Measurements from ENCODE around the gene HBEGF. TPM values are rescaled to one million over a fixed set of nuclear protein-coding genes. Genes with fewer than 3 reads are reported as not detected.

HBEGF gene
- total RNA-seq, 2 donors from 2014 or later: 7.7 to 24.0 TPM

DNA sequence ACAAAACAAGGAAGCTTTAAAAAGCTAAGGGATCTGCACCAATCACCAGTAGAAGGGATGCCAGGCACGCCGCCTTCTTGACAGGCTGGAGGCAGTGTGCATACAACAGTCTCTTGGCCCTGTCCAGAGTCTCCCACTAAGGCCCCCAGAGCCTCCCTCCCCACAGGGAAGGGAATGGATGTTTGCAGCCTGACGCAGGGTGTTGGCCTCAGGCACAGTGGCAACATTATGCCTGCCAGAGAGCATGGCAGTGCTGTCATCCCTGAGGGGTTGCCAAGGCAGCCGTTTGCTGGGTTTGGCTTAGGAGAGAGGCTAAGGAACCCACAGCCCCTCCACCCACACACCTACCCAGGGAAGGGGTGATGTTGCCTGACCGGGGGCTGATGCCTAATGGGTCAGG, 4.8 kb downstream of the HBEGF start:
- peaks cover 8% of the 10 kb centered on the region for H3K4me1 ChIP-seq (replicated peaks)
- no peaks in the 10 kb centered on the region for H3K27me3 ChIP-seq (replicated peaks; ENCODE audit: insufficient read depth)
- TF ChIP-seq, protein P1, sequence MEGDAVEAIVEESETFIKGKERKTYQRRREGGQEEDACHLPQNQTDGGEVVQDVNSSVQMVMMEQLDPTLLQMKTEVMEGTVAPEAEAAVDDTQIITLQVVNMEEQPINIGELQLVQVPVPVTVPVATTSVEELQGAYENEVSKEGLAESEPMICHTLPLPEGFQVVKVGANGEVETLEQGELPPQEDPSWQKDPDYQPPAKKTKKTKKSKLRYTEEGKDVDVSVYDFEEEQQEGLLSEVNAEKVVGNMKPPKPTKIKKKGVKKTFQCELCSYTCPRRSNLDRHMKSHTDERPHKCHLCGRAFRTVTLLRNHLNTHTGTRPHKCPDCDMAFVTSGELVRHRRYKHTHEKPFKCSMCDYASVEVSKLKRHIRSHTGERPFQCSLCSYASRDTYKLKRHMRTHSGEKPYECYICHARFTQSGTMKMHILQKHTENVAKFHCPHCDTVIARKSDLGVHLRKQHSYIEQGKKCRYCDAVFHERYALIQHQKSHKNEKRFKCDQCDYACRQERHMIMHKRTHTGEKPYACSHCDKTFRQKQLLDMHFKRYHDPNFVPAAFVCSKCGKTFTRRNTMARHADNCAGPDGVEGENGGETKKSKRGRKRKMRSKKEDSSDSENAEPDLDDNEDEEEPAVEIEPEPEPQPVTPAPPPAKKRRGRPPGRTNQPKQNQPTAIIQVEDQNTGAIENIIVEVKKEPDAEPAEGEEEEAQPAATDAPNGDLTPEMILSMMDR (IDR thresholded peaks at IDR 0.05): no peak
- TF ChIP-seq POLR2AphosphoS5 (IDR thresholded peaks at IDR 0.05): no peak
- TF ChIP-seq POLR2A (IDR thresholded peaks at IDR 0.05): no peak
- intact Hi-C loops (cut with DNase I): no loop called here
- DNase-seq (ENCODE audit: low spot score): no peak
- WGBS: 37% methylated on average over 5 of the region's 5 CpGs
- no peaks in the 10 kb centered on the region for H3K9me3 ChIP-seq
- H3K4me3 ChIP-seq: no peak overlapping the region
- no peak overlapping the region for H3K27ac ChIP-seq
- H3K36me3 ChIP-seq: no peaks in the 10 kb centered on the region

GRCh38 chr5:140340605-140341121, 5.7 kb downstream of the HBEGF start:
- Histone ChIP-seq H3K4me1 (replicated peaks) (peaks cover 8% of the 10 kb centered on the region), H3K27ac (no peak overlapping the region), H3K27me3 (replicated peaks; ENCODE audit: insufficient read depth) (no peaks in the 10 kb centered on the region), H3K4me3 (no peak overlapping the region), H3K9me3 (no peaks in the 10 kb centered on the region), H3K36me3 (no peaks in the 10 kb centered on the region)
- TF ChIP-seq POLR2A (IDR thresholded peaks at IDR 0.05) (no peak), POLR2AphosphoS5 (IDR thresholded peaks at IDR 0.05) (no peak)
- TF ChIP-seq, protein P1 (IDR thresholded peaks at IDR 0.05): no peak
- intact Hi-C loops (cut with DNase I): no loop called here
- DNase-seq (ENCODE audit: low spot score): no peak

DNA sequence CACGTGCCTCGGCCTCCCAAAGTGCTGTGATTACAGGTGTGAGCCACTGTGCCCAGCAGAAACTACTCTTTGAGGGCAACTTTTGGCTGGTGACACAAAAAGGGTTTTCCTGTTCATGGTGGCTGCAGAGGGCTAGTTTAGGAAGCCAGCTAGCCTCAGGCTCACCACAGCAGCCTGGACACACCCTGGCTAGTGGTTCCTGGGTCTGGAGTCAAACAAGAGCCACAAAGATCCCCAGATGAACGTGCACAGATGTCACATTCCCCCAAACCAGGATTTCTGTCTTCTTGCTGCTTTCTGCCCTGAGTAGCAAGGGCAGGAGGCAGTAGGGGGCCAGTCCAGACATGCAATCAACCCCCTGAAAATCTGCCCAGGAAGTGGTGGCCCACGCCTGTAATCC, 6.8 kb downstream of the HBEGF start:
- Histone ChIP-seq H3K9me3 (no peaks in the 10 kb centered on the region), H3K36me3 (no peaks in the 10 kb centered on the region), H3K27me3 (replicated peaks; ENCODE audit: insufficient read depth) (no peaks in the 10 kb centered on the region), H3K27ac (no peak overlapping the region), H3K4me1 (replicated peaks) (no peaks in the 10 kb centered on the region), H3K4me3 (no peak overlapping the region)
- TF ChIP-seq POLR2AphosphoS5 (IDR thresholded peaks at IDR 0.05) (no peak), POLR2A (IDR thresholded peaks at IDR 0.05) (no peak)
- TF ChIP-seq, protein P1 (IDR thresholded peaks at IDR 0.05): no peak
- DNase-seq (ENCODE audit: low spot score): no peak
- intact Hi-C loops (cut with DNase I): no loop called here
- WGBS: 82% methylated on average over 4 of the region's 4 CpGs

- TF ChIP-seq, protein P1 (IDR thresholded peaks at IDR 0.05): no peak
- TF ChIP-seq POLR2A (IDR thresholded peaks at IDR 0.05) (no peak), POLR2AphosphoS5 (IDR thresholded peaks at IDR 0.05) (no peak)
- no peak overlapping the region for H3K4me3 ChIP-seq
- no peaks in the 10 kb centered on the region for H3K4me1 ChIP-seq (replicated peaks)
- DNase-seq (ENCODE audit: low spot score): no peak
- no peaks in the 10 kb centered on the region for H3K27me3 ChIP-seq (replicated peaks; ENCODE audit: insufficient read depth)
- no peaks in the 10 kb centered on the region for H3K36me3 ChIP-seq
- H3K9me3 ChIP-seq: no peaks in the 10 kb centered on the region
- intact Hi-C loops (cut with DNase I): no loop called here
- H3K27ac ChIP-seq: no peak overlapping the region
- 76% methylated on average over 2 of the region's 2 CpGs for WGBS
Measured at GRCh38 chr5:140338908-140339307, 7.5 kb downstream of the HBEGF start.

- DNase-seq (ENCODE audit: low spot score): no peak
- Histone ChIP-seq H3K27ac (no peak overlapping the region), H3K4me1 (replicated peaks) (no peaks in the 10 kb centered on the region), H3K4me3 (no peak overlapping the region), H3K9me3 (no peaks in the 10 kb centered on the region), H3K36me3 (no peaks in the 10 kb centered on the region), H3K27me3 (replicated peaks; ENCODE audit: insufficient read depth) (no peaks in the 10 kb centered on the region)
- no peak for TF ChIP-seq POLR2AphosphoS5 (IDR thresholded peaks at IDR 0.05)
- TF ChIP-seq, protein P1 (IDR thresholded peaks at IDR 0.05): no peak
- TF ChIP-seq POLR2A (IDR thresholded peaks at IDR 0.05): no peak
- WGBS: 63% methylated on average over 3 of the region's 3 CpGs
- intact Hi-C loops (cut with DNase I): no loop called here
Measured at GRCh38 chr5:140338336-140338735, 8.1 kb downstream of the HBEGF start.
